Hepatocyte (in vitro differentiated cells): ENCODE results near the gene MGLL.

Source experiments
- EZH2phosphoT487 ChIP-seq: fragments of 200-600 bp; sonication (generic); IDR thresholded peaks from one replicate; pipeline ENCODE4 v1.6.1; 2018; ENCODE audit warnings: antibody characterized with exemption, mild to moderate bottlenecking, low read depth, moderate library complexity; ENCODE audit not compliant: unreplicated experiment, severe bottlenecking
- TF ChIP-seq, protein P1 (sequence below): fragments of 200-600 bp; sonication (generic); IDR thresholded peaks from 2 replicates; pipeline ENCODE4 v1.5.1; 2016; ENCODE audit warnings: antibody characterized with exemption, mild to moderate bottlenecking; ENCODE audit not compliant: poor library complexity

DNA sequence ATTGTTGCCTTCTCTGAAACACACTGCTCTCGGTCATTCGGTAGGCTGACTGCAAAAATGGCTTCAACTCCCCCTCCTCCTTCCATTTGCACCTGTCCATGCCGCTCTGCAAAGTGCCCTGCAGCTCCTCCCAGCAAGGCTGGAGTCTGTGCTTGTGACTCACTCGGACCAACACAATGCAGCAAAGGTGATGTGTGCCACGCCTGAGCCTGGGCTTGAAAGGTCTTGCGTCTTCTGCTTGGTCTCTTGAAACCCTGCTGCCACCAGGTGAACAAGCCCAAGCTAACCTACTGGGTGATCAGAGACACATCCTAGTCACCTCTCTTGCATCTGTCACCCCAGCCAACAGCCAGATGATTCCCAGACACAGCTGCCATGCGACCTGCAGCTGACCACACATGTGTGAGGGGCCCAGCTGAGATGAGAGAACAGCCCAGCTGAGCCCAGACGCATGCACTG is 71.1 kb downstream of the MGLL start:
- TF ChIP-seq, protein P1, sequence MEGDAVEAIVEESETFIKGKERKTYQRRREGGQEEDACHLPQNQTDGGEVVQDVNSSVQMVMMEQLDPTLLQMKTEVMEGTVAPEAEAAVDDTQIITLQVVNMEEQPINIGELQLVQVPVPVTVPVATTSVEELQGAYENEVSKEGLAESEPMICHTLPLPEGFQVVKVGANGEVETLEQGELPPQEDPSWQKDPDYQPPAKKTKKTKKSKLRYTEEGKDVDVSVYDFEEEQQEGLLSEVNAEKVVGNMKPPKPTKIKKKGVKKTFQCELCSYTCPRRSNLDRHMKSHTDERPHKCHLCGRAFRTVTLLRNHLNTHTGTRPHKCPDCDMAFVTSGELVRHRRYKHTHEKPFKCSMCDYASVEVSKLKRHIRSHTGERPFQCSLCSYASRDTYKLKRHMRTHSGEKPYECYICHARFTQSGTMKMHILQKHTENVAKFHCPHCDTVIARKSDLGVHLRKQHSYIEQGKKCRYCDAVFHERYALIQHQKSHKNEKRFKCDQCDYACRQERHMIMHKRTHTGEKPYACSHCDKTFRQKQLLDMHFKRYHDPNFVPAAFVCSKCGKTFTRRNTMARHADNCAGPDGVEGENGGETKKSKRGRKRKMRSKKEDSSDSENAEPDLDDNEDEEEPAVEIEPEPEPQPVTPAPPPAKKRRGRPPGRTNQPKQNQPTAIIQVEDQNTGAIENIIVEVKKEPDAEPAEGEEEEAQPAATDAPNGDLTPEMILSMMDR, result no peak
- no peak for TF ChIP-seq EZH2phosphoT487
